HG03460 (cell line): ENCODE measurements around the gene GRWD1.
A peak's percentile ranks its signal among the peaks of the same experiment; 100 is the strongest.

Source experiments
- ATAC-seq: cut with Tn5 transposase; IDR thresholded peaks from one replicate; pipeline ENCODE4 v1.9.1; 2021; ENCODE audit not compliant: unreplicated experiment

GRWD1 gene

DNA sequence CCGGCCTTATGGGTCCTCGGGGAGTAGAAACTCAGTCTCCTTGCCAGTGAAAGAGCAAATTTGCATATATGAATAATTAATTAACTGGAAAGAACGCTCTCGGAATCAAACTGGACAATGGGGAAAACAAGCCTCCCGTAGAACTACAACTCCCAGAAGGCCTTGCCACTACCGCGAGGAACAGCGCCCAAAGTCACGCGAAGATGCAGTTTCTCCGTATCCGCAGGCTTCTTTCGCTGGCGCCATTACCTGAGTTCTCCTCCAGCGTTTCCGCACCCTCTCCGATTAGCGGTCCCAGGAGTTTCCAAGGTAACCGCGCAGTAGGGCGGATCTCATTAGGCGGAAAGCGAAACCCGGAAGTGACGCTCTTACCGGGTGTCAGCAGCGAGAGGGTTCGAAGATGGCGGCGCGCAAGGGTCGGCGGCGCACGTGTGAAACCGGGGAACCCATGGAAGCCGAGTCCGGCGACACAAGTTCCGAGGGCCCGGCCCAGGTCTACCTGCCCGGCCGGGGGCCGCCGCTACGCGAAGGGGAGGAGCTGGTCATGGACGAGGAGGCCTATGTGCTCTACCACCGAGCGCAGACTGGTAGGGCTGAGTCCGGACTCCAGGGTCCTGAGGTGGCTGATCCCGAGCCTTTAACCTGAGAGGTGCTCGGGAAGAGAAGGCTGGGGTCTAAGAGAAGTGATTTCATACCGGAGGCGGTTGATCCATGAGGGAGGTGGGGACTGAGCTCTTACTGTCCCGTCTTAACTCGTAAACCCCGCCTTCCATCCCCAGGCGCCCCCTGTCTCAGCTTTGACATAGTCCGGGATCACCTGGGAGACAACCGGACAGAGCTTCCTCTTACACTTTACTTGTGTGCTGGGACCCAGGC, at the start of gene GRWD1:
GRWD1 (plus strand) TSS at position 378 of the 876 bp plus-strand sequence; CDS start at position 401, 23 bp downstream.
- ATAC-seq: peak; percentile 72

DNA sequence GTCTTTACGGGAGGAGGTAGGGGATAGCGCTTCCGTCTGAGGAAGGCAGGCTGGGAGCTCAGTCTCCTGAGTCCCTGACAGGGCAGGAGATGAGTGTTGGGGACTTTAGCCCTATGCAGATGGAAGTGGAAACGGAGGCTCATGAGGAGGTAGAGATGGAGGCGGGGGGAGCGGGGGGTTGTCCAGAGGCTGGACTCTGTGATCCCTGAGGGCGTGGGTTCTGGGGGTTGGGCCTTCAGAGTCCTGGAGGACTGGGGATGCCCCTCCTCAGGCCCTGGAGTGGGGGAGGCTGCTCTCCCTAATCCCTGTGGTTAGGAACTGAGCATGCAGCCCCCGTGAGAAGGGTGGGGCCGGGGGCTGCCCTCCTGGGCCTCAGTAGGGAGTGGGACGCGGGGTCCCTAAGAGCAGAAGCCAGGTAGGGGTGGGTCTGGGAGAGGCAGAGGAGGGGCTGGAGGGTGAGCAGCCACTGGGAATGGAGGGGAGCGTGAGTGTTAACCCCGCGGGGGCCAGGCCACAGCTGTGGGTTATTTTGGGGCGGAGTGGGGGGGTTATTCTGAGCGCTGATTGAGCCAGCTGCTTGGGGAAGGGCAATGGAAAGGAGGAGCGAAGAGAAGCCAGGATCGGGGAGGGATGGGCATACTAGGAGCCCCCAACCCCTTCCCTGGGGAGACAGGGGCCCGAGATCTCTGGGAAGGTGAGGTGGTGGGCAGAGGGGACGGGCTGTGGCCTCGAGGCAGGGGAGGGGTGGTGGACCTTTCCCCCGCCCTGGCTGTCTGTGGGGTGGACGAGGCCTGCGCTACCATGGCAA, 49.6 kb upstream of the GRWD1 start:
- no peak for ATAC-seq

DNA sequence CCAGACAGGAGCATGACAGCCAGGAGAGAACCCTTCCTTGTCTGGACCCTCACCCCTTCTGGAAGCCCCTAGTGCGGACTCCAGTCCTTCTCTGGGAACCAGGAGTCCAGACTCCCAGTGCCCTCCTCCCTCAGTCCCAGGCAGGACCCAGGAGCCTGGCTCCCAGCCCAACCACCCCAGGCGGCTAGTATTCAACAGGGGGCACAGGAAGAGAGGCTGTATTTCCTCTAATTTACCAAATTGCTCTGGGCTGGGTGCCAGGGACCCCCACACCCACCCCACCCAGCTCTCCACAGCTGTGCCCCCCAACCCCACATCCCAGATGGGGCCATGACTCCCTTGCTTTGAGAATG, 49.0 kb upstream of the GRWD1 start:
- ATAC-seq: no peak

DNA sequence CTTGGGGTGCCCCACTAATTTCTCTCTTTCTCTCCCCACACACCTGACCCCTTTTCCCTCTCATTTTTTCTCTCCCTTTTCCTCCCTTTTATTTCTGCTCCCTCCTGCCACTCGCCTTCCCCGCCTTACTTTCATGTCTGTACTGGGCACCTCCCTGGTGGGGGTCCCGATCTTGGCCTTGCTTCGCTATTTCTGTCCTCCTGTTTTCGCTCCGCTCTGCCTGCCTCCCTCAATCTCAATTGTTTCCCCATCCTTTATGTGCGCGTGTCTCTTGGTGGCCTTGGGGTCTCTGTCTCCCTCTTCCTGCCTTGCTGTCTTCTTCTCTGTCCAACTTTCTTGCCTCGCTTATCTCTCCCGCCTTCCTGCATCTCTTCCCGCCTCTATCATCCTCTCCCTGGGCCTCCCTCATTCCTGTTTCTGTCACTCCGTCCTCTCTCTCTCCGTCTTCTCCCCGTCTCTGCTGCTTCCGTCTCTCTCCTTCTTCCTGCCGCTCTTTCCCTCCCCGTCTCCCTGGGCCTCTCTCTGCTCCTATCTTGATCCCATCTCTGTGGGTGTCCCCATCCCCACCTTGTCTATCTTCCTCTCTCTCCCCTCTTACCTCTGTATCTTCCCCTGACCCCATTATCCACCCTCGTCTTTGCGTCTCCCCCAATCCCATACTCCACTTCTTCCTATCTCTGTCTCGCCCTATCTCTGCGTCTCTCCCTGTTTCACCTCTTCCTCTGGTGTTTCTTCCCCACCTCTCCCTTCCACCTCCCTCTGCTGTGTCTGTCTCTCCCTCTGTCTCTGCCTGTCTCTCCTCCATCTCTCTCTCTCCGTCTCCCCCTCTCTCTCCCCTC, 48.3 kb upstream of the GRWD1 start:
- no peak for ATAC-seq

DNA sequence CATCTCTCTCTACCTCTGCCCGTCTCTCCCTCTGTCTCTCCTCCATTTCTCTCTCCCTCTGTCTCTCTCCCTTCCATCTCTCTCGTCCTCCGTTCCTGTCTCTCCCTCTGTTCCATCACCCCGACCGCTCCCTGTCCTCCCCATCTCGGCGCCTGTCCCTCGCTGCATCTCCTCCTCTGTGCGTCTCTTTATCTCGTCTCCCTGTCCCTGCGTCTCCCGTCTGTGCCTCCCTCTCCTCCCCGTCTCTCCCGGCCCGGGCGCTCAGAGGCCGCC, 47.7 kb upstream of the GRWD1 start:
- ATAC-seq: no peak

DNA sequence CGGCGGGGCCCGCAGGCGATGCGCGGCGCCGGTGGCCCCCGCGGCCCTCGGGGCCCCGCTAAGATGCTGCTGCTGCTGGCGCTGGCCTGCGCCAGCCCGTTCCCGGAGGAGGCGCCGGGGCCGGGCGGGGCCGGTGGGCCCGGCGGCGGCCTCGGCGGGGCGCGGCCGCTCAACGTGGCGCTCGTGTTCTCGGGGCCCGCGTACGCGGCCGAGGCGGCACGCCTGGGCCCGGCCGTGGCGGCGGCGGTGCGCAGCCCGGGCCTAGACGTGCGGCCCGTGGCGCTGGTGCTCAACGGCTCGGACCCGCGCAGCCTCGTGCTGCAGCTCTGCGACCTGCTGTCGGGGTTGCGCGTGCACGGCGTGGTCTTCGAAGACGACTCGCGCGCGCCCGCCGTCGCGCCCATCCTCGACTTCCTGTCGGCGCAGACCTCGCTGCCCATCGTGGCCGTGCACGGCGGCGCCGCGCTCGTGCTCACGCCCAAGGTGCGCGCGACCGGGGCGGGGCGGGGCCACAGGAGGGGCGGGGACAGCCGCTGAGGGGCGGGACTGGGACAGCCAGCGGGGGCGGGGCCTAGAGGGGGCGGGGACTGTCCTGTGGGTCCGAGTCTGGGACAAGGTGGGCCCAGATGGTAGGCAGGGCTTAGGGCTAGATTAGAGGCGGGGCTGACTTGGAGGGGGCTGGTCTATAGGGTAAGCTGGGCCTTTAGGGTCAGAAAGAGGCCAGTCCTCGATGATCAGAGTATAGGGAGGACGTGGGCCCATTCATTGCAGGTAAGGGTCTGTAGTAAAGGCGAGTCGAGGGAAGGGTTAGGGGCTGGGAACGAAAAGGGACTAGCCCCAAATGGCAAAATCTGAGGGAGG, 47.2 kb upstream of the GRWD1 start:
- ATAC-seq: peak; percentile 59

DNA sequence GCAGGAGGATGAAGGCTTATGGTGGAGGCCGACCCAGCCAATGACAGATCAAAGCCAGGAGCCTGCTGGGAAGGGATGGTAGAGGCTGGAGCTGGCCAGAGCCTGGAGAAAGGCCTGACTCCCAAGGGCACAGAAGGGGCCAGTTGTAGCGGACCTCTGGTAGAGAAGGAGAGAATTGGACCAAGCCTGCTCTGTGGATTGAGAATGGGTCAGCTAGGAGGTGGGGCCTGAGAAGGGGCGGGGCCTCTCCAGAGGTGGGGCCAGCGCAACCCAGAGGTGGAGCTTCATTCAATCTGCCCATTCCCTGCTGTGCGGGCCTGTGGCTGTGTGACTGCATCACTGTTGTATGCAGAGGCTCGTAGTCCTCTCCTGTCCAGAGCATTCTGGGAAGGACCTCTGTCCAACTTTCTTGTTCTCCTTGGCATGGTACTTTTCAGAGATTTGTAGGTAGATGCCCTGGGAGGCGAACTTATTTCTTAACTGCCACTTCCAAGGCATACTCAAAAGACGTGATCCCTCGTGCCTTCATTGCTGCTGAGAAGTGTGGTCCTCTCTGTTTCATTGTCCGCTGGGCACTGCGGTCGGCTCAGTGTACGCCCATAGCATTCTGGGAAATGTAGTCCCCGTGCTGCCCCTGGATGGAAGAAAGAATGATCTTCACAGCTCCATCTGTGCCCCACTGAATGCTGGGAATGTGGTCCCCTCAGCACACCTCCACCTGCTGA, 45.6 kb upstream of the GRWD1 start:
- no peak for ATAC-seq

DNA sequence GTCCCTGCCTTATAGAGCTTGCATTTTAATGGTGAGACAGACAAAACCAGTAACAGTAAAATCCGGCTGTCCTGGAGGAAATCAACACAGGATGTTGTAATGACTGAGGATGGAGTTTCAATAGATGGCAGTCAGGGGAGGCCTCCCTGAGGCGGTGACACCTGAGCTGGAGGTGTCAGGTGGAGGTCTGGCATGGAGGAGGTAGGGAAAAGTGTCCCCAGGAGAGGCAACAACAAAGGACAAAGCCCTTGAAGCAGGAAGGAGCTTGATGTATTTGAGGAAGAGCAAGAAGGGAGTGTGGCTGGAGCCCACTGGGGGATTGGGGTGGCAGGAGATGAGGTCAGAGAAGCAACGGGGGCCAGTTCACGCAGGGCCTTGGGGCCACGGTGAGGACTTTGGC, 44.5 kb upstream of the GRWD1 start:
- ATAC-seq: no peak

DNA sequence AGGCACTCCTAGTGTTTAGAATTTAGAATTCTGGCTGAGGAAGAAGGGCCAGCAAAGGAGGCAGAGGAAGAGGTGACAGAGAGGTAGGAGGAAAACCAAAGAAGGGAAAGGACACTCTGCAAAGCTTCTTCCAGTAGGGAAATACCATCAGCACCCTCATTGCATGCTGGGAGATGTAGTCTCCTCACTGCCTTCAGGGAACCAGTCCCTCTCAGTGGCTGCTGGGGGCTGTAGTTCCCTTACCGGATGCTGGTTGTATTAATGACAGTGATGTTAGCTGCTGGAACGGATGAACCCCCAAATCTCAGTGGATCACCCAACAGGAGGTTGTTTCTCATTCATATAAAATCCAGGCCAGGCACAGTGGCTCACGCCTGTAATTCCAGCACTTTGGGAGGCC, 42.2 kb upstream of the GRWD1 start:
- ATAC-seq: no peak

DNA sequence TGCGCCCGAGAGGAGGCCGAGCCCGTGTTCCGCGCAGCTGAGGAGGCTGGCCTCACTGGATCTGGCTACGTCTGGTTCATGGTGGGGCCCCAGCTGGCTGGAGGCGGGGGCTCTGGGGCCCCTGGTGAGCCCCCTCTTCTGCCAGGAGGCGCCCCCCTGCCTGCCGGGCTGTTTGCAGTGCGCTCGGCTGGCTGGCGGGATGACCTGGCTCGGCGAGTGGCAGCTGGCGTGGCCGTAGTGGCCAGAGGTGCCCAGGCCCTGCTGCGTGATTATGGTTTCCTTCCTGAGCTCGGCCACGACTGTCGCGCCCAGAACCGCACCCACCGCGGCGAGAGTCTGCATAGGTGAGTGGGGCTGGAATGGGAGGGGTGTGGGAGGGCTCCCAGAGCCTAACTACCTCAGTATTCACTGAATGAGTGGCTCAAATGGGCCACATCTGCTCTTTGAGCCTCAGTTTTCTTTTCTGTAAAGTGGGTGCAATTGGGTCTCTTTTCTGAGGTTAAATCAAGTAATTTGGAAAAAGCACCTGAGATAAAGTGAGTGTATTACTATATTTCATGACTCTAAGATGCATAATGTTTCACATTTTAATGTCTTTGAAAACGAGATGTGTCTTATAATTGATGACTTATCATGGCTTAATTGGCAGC, 40.6 kb upstream of the GRWD1 start:
- ATAC-seq: no peak

DNA sequence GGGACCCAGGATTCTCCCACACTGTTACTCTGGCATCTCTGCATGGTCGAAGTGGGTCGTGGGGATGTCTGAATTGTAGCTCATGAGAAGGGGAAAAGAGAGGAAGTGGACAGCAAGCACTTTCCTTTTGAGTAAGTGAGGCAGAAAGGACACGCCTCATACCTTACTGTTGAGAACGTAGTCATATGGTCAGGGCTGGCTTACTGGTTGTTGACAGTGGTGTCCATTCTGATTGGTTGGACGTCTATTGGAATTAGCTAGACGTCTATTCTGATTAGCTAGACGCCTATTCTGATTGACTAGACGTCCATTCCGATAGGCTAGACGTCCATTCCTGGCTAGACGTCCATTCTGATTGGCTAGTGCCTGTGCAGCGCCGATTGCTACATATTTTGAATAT, 39.9 kb upstream of the GRWD1 start:
- no peak for ATAC-seq

DNA sequence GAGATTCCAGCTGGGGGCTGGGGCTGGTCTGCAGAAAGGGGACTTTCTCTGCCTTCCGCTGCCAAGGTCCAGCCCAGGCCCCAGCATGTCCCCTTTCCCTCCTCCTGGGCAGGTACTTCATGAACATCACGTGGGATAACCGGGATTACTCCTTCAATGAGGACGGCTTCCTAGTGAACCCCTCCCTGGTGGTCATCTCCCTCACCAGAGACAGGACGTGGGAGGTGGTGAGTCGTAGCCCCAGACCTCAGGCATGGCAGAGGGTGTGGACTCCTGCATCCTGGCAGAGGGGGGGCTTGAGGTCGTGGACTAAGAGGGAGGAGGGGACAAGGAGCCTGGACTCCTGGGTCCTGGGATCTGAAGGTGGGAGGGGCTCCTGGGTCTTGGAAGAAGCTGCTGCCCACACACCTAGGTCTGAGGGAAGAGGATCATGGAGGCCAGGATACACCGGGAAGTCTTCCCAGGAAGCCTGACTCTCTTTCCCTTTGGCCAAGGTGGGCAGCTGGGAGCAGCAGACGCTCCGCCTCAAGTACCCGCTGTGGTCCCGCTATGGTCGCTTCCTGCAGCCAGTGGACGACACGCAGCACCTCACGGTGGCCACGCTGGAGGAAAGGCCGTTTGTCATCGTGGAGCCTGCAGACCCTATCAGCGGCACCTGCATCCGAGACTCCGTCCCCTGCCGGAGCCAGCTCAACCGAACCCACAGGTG, 31.8 kb upstream of the GRWD1 start:
- no peak for ATAC-seq

DNA sequence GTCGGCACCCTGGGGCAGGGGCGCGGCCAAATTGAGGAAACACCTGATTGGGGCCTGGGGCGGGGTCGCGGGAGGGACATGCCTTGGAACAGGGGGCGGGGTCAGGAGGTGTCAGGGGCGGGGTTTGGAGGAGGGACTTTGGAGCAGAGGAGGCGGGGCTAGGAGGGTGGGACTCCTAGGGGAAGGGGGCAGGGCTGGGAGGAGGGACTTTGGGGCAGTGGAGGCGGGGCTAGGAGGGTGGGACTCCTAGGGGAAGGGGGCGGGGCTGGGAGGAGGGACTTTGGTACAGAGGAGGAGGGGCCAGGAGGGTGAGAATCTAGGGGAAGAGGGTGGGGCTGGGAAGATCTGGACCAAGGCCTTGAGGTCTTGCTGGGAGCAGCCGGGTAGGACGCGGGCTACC, 30.4 kb upstream of the GRWD1 start:
- no peak for ATAC-seq

DNA sequence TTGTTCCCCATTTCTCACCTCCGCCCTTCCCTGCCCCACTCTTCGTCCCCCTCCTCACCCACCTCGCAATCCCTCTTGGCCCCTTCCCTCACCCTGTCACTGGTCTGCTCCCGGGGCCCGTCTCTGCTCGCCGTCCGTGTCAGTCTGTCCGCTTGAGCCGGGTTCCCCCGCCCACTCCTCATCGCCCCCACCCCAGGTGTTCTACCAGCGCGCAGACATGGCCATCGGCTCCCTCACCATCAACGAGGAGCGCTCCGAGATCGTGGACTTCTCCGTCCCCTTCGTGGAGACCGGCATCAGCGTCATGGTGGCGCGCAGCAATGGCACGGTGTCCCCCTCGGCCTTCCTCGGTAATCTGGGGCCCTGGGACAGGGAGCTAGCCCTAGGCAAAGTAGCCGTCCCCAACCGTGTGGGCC, 30.0 kb upstream of the GRWD1 start:
- ATAC-seq: no peak

DNA sequence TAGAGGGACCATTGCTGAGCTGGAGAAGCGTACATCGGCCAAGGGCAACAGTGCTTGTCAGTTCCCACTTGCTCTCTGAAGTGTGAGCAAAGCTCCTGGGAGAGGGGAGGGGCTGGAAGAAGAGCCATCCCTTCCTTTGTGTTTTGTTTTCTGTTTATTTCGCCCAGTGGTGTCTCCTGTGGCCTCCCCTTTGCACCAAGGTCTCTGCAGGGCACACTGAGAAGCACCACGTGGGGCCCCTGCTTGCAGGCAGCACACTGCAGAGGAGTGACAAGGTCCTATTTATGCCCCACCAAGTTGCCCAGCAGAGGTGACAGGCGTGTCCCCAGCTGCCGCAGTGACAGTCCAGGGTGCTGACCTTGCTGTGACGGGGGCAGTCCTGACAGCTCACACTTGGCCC, 28.4 kb upstream of the GRWD1 start:
- ATAC-seq: no peak

DNA sequence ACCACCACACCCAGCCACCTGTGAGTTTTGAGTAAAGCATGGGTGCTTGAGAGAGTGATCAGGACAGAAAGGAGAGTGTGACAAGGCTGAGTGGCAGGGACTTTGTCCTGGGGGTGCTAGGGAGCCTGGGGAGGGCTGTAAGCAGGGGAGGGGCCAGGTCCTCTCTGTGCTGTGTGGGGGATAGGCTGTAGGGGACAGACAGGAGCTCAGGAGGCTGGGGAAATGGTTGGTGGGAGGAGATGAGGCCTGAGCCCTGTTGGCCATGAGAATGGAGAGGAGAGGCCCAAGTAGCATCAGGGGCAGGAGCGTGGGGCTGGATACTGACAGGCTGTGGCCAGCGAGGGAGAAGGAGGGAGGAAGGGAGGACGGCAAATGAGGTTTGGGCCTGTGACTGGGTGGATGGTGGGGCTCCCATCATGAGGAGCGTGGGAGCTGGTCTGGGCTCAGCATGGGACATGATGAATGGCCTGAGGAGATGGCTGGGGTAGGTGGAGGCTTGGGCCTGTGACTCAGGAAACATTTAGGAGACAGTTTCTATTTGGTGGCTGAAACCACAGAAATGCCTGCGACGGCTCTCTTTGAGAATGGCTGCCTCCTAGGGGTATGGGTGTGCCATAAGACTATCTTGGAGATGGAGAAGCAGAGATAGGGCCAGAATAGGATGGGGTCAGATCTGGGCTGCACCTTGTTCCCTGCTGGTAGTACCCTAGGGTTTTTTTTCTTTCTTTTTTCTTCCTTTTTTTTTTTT, 27.3 kb upstream of the GRWD1 start:
- ATAC-seq: no peak

DNA sequence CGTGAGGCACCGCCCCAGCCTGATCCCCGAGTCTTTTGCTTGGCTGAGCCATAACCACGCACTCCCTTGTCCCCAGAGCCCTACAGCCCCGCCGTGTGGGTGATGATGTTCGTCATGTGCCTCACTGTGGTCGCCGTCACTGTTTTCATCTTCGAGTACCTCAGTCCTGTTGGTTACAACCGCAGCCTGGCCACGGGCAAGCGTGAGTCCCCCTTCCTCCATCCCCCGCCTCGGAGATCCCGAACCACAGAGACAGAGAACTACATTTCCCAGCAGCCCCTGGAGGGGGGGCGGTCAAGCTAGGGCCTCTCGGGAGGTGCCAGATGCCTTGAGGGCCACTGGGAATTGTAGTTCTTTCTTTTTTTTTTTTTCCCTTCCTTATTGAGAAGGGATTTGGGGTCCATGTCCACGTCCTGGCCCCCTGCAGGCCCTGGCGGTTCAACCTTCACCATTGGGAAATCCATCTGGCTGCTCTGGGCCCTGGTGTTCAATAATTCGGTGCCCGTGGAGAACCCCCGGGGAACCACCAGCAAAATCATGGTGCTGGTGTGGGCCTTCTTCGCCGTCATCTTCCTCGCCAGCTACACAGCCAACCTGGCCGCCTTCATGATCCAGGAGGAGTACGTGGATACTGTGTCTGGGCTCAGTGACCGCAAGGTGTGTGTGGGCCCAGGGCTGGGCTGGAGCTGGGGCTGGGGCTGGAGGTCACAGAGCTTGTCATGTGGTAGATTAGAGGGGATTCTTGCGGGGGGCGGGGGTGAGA, 26.4 kb upstream of the GRWD1 start:
- ATAC-seq: no peak
